Measurements from ENCODE around the gene DCBLD2.

DCBLD2 gene, protein sequence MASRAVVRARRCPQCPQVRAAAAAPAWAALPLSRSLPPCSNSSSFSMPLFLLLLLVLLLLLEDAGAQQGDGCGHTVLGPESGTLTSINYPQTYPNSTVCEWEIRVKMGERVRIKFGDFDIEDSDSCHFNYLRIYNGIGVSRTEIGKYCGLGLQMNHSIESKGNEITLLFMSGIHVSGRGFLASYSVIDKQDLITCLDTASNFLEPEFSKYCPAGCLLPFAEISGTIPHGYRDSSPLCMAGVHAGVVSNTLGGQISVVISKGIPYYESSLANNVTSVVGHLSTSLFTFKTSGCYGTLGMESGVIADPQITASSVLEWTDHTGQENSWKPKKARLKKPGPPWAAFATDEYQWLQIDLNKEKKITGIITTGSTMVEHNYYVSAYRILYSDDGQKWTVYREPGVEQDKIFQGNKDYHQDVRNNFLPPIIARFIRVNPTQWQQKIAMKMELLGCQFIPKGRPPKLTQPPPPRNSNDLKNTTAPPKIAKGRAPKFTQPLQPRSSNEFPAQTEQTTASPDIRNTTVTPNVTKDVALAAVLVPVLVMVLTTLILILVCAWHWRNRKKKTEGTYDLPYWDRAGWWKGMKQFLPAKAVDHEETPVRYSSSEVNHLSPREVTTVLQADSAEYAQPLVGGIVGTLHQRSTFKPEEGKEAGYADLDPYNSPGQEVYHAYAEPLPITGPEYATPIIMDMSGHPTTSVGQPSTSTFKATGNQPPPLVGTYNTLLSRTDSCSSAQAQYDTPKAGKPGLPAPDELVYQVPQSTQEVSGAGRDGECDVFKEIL

DNA sequence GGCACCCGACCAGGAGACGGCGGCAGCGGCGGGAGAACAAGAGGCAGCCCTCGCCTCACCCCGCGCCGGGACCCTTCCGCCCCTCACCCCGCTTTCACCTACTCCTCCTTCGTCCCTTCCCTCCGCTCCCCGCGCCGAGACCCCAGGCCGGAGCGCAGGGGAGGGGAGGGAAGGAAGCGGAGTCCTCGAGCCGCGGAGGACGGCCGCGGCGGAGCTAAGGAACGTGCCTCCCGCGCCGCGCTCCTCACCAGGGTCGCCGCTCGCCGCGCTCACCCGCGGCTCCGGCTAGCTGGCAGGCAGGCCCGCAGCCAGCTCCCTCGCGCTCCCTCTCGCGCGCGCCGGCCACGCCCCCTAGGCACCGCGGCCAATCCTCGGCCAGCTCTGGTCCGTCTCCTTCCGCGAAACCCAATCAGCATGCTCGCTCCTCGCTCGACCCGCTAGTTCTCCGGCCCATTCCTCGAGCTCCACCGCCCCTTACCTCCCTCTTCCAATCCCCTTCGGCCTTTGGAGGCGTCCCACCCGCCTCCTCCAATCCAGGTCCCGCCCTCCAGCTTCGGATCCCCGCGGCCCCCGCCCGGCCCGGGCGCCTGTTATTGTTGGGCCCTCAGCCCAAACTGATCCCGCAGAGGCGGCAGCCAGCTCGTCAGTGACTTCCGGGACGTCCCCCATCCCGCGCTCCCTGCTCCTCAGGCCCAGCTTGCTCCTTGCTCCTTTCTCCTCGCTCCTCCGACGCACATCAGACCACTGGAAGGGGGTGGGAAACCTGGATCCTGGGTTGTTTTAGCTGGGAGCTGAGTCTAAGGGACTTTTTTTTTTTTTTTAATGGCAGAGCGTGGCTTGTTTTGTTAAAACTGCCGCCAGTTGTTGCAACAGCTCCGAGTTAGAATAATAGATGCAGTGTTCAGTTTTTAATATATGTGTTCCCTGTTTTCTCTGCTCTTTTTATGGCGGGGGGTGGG lies at the start of gene DCBLD2:
TSS of gene DCBLD2 (minus strand) at position 304 of the 959 bp plus-strand sequence. CDS start 369 bp downstream, outside the sequence.
- peak; percentile 99 for DNase-seq (ENCODE audit: low read depth, low spot score)

DNA sequence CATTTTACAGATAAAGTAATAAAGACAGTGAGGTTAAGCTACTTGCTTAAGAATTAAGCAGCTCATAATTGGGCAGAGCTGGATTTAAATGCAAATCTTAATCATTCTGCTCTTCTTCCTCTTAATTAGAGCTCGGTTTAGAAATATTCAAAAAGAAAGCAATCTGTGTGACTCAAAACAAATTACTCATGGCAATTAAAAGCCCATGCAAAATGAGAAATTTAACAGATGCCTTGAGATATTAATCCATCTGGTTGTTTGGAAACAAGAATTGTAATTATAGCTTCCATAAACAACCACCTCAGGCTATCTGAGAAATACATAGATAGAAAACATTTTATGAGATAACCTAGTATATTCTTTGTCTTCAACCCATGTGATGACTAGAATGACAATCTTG lies 44.2 kb upstream of the DCBLD2 start:
- no peak for DNase-seq (ENCODE audit: low read depth, low spot score)

DNA sequence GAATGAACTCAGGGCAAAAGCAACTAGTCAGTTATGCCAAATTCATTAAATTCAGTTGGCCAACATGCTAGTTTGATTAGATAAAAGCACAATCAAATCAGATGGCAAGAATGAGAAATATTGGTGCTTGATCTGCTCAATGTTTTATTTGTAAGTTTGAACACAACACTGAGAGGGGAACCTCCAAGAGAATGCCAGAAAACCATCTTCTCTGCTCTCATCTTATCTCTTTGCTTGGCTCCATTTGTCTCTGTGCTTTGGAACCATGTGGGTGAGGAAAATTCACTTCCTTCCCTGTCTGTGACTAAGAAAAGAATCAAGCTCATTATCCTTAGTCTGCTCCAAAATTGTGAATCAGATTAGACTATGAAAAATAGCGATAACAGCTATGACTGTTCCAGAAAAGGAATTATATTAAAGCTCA lies 43.6 kb upstream of the DCBLD2 start:
- no peak for DNase-seq (ENCODE audit: low read depth, low spot score)

DNA sequence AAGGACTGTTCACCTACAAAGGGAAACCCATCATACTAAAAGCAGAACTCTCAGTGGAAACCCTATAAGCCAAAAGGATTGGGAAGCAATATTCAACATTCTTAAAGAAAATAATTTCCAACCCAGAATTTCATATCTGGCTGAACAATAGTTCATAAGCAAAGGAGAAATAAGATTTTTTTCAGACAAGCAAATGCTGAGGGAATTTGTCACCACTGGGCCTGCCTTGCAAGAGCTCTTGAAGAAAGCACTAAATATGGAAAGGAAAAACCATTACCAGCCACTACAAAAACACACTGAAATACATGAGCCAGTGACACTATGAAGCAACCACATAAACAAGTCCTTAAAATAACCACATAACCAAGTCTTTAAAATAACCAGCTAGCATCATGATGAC lies 28.9 kb upstream of the DCBLD2 start:
- no peak for DNase-seq (ENCODE audit: low read depth, low spot score)

DNA sequence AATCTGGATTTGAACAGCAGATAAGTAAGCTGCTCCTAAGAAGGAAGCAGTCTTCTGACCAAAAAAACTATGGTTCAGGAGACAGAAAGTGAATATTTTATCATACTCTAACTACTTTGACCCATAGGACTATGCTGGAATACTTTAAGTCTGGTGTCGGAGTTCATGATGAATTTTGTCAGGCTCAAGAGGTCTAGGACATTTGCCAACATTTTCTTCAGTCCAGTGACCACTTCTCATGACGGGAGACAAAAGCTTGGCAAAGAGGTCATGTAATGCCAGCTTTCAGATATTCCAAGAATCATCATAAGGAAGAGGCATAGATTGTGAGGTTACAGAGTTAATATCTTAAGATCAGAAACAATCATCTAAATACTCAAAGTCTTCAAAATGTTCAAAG lies 20.5 kb upstream of the DCBLD2 start:
- DNase-seq (ENCODE audit: low read depth, low spot score) = no peak

DNA sequence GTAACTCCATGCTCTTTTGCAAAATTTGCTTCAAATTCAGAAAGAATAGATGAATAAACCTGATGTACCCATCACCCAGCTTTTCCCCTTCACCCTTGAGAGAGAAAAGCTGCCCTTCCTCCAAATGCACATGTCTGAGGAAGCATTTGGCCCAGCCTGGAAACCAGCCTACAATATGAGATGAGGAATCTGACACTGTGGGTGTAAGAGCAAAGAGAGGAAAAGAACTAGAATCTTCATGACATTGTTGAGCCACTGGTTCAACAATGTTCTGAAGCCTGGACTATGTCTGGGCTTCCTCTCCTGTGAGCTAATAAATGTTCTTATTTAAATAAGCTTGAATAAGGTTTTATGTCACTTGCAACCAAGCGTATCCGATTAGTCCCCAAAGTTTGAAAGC lies 18.7 kb upstream of the DCBLD2 start:
- no peak for DNase-seq (ENCODE audit: low read depth, low spot score)

DNA sequence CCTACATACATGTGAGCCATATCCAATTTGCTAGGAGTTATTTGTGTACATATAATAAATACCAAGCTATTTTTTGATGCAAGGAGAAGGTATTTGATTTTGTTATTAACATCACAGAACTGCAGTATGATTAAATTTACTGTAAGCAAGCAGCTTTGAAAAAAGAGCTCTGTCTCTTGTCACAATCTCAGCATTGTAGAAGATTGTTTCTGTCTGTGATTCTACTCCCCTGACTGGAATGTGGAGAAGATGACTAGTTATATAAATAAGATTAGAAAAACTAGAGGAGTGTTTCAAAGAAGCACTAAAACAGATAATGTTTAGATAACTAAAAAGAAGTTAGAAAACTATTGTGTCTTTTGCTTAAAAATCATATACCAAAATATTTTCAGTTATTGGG lies 17.1 kb upstream of the DCBLD2 start:
- DNase-seq (ENCODE audit: low read depth, low spot score) = no peak

DNA sequence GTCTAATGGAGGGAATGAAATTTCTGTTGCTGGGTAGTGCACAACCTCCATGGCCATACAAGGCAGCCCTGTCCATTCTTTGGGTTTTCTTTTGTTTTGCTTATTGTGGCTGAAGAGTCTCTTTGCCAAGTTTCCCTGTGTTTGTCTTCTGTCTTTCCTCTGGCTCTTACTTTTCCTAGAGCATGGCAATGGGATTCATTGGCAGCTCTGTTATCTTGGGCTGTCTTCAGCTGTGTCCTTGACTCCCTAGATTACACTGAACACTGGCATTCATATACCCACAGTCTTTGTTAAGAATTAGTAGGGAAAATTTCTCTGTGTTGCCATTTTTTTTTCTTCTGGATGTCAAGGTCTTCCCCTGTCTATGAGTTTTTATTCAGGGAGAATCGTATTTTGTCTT lies 16.1 kb upstream of the DCBLD2 start:
- DNase-seq (ENCODE audit: low read depth, low spot score) = no peak

DNA sequence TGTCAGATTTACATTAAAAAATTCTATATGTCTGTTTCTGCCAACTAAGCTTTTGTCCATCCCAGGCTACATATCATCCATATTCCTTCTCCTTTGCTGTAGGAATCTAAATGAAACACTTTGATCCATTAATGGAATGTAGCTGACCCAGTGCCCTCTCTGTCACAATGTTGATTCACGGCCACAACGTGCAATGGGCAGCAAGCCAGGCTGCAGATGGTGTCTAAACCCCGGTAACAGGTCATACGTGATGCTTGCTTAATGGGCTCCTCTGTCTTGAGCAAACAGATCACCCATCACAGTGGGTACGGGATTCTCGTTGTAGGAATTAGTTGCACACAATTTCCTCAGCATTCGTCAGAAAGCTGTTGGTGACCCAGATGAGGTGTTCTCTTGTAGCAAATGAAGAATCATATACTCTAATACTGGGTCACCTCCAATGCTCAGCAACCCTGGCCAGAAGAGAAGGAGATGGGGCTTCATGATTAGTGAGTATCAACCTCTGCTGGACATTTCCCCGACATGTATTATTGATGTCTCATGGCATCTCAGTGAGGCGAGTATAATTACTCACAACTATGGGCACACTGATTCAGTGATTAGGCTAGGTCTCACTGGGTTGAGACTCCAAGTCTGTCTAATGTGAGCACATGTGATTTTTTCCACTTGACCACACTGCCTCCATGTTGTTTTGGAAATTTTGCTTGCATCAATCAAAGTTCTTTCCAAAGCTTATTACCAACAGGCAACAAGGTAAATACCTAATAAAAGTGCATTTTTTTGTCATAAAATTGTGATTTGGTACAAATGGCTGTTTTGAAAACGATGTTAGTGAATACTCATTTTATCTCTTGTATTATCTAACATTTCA lies 12.9 kb upstream of the DCBLD2 start:
- DNase-seq (ENCODE audit: low read depth, low spot score) = no peak

DNA sequence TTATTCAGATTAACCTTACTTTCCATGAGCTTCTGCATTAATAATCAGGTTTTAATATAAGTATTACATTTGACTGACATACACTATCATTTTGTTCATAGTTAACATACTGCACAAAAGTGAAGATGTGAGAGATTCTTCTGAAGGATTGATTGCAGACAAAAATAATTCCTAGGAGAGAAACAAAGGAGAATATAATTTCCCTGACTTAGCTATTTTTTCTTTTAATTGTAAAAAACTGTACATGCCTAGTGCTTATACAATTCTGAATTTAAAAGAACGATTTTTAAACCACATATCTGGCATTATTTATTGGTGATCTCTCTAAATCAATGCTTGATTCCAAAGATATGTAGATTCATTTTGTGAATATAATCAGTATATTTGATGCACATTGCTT lies 11.0 kb upstream of the DCBLD2 start:
- DNase-seq (ENCODE audit: low read depth, low spot score) = no peak

DNA sequence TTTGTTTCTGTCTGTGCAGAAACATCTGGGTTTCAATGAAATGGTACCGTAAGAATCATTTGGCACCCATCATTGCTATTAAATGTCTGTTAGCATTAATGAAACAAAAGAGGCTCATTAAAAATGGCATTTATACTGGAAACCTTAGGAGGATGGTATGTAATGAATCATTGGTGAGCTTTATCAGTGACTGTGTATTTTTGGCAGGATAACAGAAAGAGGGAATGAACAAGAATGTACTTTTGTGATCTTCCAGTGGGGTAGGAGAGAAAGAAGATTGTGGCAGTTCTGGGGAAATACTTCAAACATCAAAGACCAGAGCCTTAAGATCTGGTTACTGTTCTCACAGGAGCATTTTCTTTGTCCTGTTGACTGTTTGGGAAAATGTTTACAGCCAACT lies 4.7 kb upstream of the DCBLD2 start:
- DNase-seq (ENCODE audit: low read depth, low spot score) = no peak

DNA sequence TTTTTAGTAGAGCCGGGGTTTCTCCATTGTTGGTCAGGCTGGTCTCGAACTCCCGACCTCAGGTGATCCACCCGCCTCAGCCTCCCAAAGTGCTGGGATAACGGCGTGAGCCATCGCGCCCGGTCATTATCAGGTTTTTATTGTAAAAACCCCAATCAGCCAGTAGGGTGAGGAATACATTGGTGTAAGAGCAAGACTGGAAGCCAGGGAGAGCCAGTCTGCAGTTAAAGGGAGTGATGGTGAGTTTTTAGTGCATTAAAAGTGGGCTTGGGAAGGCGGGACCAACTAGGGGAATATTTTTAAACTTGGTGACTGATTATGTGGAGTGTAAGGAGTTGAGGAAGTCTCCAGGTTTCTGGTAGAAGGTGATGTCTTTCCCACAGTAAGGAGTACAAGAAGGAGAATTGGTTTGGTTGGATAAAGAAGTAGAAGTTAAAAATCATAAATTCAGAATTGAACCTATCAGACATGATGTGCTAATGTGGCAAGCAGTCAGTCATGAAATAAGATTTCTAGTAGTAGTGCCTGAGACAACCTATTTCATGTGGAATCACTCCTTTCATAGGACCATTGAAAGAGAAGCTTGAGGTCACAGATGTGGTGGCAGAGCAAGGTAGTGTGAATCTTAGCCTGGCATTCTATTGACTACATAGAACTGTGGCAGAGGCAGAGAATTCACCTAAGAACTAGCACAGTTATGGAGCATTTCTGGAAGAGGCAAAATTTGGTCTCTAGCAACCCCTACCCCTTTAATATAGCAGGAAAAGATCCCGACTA lies 2.4 kb upstream of the DCBLD2 start:
- DNase-seq (ENCODE audit: low read depth, low spot score) = no peak

DNA sequence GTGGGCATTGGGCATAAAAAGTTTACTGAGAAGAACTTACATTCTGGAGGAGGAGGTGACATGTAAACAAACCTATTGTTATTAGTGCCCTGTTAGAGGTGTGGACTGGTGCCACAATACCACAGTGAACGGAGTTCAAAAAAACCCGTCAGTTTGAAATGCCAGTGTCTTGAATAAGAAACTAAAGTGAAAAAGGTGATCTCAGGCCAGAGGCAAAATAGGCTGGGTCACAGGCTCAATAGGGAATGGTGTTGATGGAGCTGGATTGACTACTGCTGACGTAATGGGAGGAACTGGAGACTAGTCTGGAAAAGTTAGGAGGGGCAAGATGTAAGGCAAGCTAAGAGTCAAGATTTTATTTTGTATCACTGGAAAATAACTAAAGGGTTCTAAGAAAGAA lies 1.6 kb upstream of the DCBLD2 start:
- DNase-seq (ENCODE audit: low read depth, low spot score) = no peak

DNA sequence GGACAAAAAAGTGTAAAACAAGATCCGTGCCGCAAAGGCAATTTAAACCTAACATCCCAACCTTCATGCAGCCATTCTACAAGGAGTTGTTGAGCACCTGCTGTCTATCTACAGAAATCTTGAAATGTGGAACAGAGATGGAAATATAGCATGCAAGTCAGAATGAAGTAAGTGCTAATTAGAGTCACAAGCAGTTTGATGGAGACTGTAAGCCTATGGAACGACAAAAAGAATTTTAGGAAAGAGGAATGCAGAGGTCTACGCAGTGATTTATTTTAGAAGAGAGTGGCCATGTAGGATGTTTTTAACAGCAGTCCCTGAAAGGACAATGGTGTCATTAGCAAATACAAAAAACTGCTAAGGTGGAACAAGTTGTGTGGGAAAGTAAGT lies 851 bp upstream of the DCBLD2 start:
- DNase-seq (ENCODE audit: low read depth, low spot score) = no peak

DNA sequence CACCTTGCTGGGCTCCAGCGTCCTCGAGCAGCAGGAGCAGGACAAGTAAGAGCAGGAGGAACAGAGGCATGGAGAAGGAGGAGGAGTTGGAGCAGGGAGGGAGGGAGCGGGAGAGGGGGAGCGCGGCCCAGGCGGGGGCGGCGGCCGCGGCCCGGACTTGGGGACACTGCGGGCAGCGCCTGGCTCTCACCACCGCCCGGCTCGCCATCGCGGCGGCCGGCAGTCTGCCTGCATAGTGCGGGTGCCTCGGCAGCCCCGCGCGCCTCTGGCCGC lies 440 bp downstream of the DCBLD2 start:
- DNase-seq (ENCODE audit: low read depth, low spot score) = no peak

DNA sequence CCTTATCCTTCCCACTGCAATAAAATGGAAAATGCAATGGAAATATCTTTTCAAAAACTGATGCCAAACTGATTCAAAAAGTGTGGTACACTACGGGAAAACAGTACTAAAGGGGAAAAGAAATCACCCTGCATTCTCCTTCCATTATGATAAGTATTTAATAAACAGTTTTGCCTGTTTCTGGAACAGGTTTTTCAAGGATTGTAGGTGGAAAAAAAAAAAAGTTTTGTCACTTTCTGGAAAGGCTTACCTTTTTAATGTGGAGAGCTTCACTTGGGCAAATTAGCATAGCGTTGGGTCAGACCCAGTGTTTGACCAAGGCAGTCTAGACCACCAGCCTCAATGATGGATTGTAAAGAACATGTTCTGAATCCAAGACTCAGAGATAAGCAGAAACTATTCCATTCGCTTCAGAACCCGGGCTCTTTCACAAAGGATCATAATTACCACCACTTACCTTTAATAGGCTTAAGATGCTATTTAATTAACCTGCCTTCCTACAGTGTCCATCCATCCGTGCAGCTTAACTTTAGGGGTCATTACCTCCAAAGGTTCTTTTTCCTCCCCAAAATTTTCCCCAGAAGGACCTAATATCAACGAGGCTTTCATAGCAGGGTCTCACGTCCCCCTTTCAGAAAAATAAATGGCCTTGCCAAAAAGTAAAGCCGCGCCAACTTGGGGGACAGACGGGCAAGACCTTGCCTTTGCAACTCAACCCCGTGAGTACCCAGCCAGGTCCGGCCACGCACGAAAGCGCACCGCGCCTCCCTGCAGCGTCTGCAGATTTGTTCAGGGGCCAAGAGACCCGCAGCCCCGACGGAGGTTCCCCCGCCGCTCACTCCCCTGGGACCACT lies 1.0 kb downstream of the DCBLD2 start:
- DNase-seq (ENCODE audit: low read depth, low spot score) = no peak

DNA sequence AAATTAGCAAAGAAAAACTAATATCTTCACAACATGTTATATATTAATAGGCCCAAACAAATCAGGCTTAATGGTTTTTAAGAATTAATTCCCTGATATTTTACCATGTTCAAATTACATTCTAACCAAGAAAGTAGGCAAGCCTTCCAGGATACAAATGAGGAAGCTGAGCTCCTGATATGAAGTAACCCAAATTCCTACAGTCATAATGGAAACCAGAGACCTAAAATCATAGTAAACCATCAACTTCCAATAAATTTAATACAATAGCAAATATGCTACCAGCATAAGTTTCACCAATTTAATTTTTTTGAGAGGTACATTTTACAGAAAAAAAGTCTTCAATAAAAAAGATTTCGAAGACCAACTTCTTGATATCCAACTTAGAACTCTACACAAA lies 3.8 kb downstream of the DCBLD2 start:
- DNase-seq (ENCODE audit: low read depth, low spot score) = no peak

DNA sequence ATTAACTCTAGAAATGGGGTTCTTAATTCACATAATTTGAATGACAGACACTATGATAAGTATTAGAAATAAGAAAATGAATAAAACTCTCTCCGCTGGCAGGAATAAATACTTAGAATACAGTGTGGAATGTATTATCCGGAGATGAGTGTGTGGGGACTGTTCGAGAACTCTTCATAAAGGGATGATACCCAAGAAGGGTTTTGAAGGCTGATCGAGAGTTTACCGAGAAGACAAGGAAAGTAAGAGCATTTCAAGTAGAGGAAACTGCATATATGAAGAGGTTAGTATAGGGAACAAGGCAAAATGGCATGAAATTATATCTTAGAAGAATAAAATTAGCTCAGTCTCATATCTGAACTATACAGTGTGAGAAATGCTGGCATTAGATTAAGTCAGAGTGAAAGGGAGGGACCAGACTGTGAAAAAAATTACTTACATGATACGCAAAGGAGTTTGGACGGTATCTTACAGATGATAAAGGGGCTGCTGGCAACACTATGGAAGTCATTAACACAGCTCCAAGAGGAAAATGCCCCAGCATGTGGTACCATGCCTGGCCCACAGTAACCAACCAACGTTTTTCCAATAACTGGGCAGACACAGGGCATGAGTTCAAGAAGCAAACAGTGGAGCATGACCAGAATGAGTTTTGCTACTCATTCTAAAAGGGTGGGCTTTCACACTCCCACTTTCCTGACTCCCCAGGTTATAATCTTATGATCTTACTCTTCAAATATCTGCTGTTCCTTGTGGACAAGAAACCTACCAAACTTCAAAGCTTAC lies 6.5 kb downstream of the DCBLD2 start:
- DNase-seq (ENCODE audit: low read depth, low spot score) = no peak

DNA sequence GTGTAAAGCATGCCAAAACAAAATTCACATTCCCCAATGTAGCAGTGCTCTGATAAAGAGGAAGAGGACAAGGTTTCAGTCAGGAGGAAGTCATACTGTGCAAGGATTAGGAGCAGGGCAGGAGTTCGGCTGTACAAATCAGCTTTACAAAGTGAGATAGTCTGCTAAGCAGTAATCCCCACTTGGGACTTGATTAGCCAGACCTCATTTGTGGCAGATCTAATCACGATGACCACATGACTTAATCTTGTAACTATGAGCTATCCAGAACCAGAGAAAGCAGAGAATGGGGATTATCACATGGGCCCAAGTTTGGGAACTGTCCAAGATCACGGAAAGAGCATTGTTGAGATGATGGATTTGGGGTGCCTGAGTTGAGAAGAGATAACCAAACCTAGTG lies 7.8 kb downstream of the DCBLD2 start:
- DNase-seq (ENCODE audit: low read depth, low spot score) = no peak
